ENCODE data around the gene CTSH. TPM values are rescaled to one million over a fixed set of nuclear protein-coding genes. Genes with fewer than 3 reads are reported as not detected.

CTSH gene
- total RNA-seq, 2 donors from 2014 or later = 34.4 to 58.5 TPM

DNA sequence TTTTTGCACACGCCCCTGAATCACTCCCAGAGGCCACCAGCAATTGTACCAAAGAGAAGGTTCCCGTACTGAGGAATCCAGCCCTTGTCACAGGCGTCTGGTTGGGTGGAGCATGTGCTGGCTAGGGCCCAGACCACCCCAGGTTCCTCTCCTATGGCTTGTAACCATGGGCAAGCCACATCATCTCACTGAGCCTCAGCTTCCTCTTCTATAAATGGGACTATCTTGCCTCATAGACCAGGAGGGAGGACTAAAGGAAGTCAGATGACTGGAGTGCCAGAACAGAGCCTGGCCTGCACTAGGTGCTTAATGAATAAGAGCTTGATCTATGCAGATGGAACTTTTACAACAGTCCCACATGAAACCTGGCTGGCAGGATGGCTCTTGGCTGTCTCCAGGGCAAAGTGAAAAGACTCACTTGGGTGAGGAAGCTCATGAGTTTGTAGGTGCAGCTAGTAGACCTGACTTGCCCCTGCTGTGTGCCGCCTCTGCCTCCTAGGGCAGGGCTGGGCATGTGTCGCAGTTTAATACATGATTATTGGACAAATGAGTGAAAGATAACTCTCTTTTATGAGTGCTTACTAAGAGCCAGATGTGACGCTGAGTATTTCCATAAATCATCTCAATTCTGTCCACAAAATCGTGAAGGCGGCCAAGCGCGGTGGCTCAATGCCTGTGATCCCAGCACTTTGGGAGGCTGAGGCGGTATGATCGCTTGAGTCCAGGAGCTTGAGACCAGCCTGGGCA is 29.3 kb downstream of the CTSH start:
- intact Hi-C loops (cut with DNase I) = no loop called here
- Histone ChIP-seq H3K4me1 (no peaks in the 10 kb centered on the region), H3K27me3 (no peaks in the 10 kb centered on the region), H3K4me3 (no peak overlapping the region), H3K36me3 (no peaks in the 10 kb centered on the region), H3K9ac (ENCODE audit: low read depth in 2 of 2, low read length in 2 of 2) (no peak overlapping the region), H3K27ac (no peak overlapping the region), H3K9me3 (no peaks in the 10 kb centered on the region)
- no peak for DNase-seq
- TF ChIP-seq, protein P1, sequence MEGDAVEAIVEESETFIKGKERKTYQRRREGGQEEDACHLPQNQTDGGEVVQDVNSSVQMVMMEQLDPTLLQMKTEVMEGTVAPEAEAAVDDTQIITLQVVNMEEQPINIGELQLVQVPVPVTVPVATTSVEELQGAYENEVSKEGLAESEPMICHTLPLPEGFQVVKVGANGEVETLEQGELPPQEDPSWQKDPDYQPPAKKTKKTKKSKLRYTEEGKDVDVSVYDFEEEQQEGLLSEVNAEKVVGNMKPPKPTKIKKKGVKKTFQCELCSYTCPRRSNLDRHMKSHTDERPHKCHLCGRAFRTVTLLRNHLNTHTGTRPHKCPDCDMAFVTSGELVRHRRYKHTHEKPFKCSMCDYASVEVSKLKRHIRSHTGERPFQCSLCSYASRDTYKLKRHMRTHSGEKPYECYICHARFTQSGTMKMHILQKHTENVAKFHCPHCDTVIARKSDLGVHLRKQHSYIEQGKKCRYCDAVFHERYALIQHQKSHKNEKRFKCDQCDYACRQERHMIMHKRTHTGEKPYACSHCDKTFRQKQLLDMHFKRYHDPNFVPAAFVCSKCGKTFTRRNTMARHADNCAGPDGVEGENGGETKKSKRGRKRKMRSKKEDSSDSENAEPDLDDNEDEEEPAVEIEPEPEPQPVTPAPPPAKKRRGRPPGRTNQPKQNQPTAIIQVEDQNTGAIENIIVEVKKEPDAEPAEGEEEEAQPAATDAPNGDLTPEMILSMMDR (IDR thresholded peaks at IDR 0.05) = no peak

DNA sequence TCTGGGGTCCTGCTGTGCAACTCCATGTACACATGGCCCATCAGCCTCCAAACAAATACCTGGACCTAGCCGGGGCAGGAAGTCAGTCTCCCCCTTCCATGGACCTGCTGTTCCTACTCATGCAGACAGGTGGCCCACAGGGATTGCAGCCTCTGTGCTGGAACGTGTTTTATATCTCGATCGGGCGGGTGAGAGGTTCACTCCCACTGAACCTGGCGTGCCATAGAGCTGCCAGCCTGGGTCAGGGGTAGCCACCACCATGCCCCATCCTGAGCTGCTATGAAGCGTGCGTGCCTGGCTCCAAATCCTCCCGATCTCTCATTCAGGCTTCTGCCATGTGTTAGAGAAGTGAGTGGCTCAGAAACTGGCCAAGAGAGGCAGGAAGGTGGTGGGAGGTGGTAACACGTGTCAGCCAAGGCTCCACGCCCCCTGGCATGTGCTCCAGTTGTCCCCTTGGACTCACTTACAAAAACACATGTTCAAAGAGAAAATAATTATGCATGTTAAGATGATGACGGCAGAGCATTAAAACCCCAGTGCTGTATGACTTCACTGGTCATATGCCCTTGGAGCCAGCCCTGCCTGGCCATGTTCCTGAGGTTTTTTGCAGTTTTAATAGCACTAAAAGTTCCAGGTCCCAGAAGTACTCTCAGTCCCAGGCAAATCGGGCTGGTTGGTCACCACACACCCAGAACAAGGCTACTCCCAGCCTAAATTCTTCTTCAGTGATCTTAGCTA is 30.6 kb downstream of the CTSH start:
- Histone ChIP-seq H3K9ac (ENCODE audit: low read depth in 2 of 2, low read length in 2 of 2) (no peak overlapping the region), H3K27ac (no peak overlapping the region), H3K36me3 (no peaks in the 10 kb centered on the region), H3K4me1 (no peaks in the 10 kb centered on the region), H3K27me3 (no peaks in the 10 kb centered on the region), H3K9me3 (no peaks in the 10 kb centered on the region), H3K4me3 (no peak overlapping the region)
- intact Hi-C loops (cut with DNase I) = loop anchor here (5.0 kb wide), 2 partner anchors 68 to 268 kb away; no protein-coding TSS in a partner anchor
- TF ChIP-seq, protein P1 (IDR thresholded peaks at IDR 0.05) = no peak
- no peak for DNase-seq

DNA sequence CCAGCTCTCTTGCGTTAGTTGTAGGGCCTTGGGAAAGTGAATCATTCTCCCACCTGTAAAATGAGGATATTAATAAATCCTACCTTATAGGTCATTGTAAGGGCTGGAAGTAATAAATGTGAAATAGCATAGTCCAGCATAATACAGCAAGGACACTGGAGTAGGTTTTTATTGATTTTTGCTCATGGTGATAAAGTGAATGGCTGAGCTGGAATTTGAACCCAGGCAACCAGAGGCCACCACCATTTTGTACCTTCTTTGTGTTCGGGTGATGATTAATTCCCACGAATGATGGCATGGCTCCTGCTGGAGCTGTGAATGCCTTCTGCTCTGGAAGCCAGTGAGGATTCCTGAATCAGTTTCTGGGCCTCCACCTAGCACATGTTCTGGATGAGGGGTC is 31.8 kb downstream of the CTSH start:
- Histone ChIP-seq H3K27ac (no peak overlapping the region), H3K36me3 (peaks cover 7% of the 10 kb centered on the region)

DNA sequence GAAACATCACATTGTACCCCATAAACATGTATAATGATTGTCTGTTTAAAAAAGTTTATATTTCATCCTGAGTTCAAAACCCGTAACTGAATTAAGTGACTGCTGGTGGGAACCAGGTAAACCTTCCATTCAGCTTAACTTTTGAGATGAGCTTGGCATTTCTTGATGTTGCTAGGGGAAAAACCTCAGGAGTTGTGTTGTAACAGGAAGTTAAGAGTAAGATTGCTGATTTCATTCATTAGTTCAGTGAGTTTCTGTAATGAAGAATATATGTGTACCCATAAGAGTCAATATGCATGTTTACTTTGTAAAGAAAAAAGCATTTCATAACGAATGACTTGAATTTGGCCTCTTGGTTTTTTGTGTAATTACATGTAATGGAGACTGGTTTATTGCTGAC is 32.5 kb downstream of the CTSH start:
- Histone ChIP-seq H3K27ac (no peak overlapping the region), H3K36me3 (peaks cover 9% of the 10 kb centered on the region), H3K4me1 (no peaks in the 10 kb centered on the region), H3K27me3 (no peaks in the 10 kb centered on the region), H3K9ac (ENCODE audit: low read depth in 2 of 2, low read length in 2 of 2) (no peak overlapping the region), H3K4me3 (no peak overlapping the region), H3K9me3 (no peaks in the 10 kb centered on the region)
- TF ChIP-seq, protein P1 (IDR thresholded peaks at IDR 0.05) = no peak
- intact Hi-C loops (cut with DNase I) = loop anchor here (5.0 kb wide), 2 partner anchors 70 to 270 kb away; no protein-coding TSS in a partner anchor
- no peak for DNase-seq

More for the DNA sequence above, 31.8 kb downstream of the CTSH start:
- DNase-seq = no peak
- no peaks in the 10 kb centered on the region for H3K9me3 ChIP-seq
- no peaks in the 10 kb centered on the region for H3K4me1 ChIP-seq
- intact Hi-C loops (cut with DNase I) = loop anchor here (5.0 kb wide), 2 partner anchors 69 to 269 kb away; no protein-coding TSS in a partner anchor
- TF ChIP-seq, protein P1 (IDR thresholded peaks at IDR 0.05) = no peak
- H3K4me3 ChIP-seq = no peak overlapping the region
- no peaks in the 10 kb centered on the region for H3K27me3 ChIP-seq
- H3K9ac ChIP-seq (ENCODE audit: low read depth in 2 of 2, low read length in 2 of 2) = no peak overlapping the region

DNA sequence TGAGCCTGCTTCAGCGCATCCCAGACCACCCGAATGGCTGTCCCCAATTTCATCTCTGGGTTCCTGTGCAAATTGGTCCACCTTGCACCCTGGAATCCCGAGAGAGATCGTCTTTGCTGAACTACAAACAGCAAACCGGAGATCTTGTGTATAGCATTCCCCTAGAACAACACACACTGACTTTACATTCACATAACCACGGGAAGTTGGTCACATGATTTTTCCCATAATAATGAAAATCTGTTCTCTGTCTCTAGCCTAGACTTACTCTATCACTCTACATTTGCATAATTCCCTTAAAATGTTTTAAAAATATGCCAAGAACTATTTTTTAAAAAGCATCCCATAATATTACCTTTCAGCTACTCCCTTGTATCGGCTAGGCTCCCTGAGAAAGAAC is 34.6 kb downstream of the CTSH start:
- no peaks in the 10 kb centered on the region for H3K4me1 ChIP-seq

More for the DNA sequence above, 34.6 kb downstream of the CTSH start:
- Histone ChIP-seq H3K4me3 (no peak overlapping the region), H3K27me3 (no peaks in the 10 kb centered on the region), H3K9me3 (no peaks in the 10 kb centered on the region), H3K36me3 (peaks cover 9% of the 10 kb centered on the region), H3K27ac (no peak overlapping the region), H3K9ac (ENCODE audit: low read depth in 2 of 2, low read length in 2 of 2) (no peak overlapping the region)
- no peak for DNase-seq
- TF ChIP-seq, protein P1 (IDR thresholded peaks at IDR 0.05) = no peak
- intact Hi-C loops (cut with DNase I) = loop anchor here (5.0 kb wide), 2 partner anchors 72 to 272 kb away; no protein-coding TSS in a partner anchor

All from colonic mucosa (tissue), 4 donors.